HG03571 (cell line): ENCODE results near the gene NDUFB8.

Experiments
- ATAC-seq: cut with Tn5 transposase; IDR thresholded peaks from one replicate; pipeline ENCODE4 v1.9.1; 2021; ENCODE audit not compliant: unreplicated experiment

The NDUFB8 gene

GRCh38 chr10:100477970-100478369, 51.7 kb downstream of the NDUFB8 start:
- ATAC-seq, result no peak
